Measurements from ENCODE around the gene TAF9. TPM values are rescaled to one million over a fixed set of nuclear protein-coding genes. Genes with fewer than 3 reads are reported as not detected.
"Not testable (repeated sequence)": the region's sequence is repeated elsewhere in the genome, so short reads cannot be mapped to it uniquely, and the experiment has no call there.

TAF9 gene
- total and polyA plus RNA-seq, 7 donors: 33.2 to 77.9 (median 52.8) TPM

DNA sequence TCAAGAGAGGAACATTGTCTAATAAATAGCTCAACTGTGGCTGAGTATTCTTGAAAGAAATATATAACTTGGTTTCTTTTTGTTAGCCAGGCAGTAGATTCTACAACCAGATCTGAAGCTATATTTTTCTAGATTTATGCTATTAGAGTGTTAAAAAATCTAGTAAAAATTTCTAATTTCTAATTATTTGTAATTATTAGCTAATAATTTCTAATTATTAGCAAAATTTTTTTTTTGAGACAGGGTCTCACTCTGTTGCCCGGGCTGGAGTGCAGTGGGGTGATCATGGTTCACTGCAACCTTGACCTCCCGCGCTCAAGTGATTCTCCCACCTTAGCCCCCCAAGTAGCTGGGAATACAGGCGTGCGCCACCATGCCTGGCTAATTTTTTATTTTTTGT is 3.1 kb upstream of the TAF9 start:
- WGBS, 2 donors: 98 to 99% methylated on average over 5 of the region's 5 CpGs
- intact Hi-C loops (cut with DNase I): no loop called here
- peaks cover 0 to 29% (median 0%) of the 10 kb centered on the region in 4 donors for H3K36me3 ChIP-seq
- H3K27me3 ChIP-seq: no peaks in the 10 kb centered on the region
- H3K27ac ChIP-seq: no peak overlapping the region
- TF ChIP-seq, protein P1, sequence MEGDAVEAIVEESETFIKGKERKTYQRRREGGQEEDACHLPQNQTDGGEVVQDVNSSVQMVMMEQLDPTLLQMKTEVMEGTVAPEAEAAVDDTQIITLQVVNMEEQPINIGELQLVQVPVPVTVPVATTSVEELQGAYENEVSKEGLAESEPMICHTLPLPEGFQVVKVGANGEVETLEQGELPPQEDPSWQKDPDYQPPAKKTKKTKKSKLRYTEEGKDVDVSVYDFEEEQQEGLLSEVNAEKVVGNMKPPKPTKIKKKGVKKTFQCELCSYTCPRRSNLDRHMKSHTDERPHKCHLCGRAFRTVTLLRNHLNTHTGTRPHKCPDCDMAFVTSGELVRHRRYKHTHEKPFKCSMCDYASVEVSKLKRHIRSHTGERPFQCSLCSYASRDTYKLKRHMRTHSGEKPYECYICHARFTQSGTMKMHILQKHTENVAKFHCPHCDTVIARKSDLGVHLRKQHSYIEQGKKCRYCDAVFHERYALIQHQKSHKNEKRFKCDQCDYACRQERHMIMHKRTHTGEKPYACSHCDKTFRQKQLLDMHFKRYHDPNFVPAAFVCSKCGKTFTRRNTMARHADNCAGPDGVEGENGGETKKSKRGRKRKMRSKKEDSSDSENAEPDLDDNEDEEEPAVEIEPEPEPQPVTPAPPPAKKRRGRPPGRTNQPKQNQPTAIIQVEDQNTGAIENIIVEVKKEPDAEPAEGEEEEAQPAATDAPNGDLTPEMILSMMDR (IDR thresholded peaks at IDR 0.05): no peak
- TF ChIP-seq EP300 (IDR thresholded peaks at IDR 0.05) (no peak), POLR2AphosphoS5 (IDR thresholded peaks at IDR 0.05) (no peak), POLR2A (IDR thresholded peaks at IDR 0.05) (no peak)
- no peak for DNase-seq
- peaks cover 0 to 34% (median 22%) of the 10 kb centered on the region in 4 donors for H3K4me1 ChIP-seq
- H3K9me3 ChIP-seq: no peaks in the 10 kb centered on the region
- H3K4me3 ChIP-seq: no peak overlapping the region

DNA sequence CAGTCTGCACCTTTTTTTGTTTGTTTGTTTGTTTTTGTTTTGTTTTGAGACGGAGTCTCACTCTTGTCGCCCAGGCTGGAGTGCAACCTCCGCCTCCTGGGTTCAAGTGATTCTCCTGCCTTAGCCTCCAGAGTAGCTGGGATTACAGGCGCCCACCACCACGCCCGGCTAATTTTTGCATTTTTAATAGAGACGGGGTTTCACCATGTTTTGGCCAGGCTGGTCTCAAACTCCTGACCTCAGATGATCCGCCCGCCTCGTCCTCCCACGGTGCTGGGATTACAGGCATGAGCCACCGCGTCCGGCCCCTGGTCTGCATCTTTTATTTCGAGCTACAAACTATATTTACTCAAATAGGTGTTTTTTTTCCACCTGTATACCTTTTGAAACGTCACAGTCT is 1.0 kb upstream of the TAF9 start:
- DNase-seq, H3K27me3 ChIP-seq, H3K9me3 ChIP-seq: not testable (repeated sequence)
- H3K27ac ChIP-seq: peak overlapping the region; percentile 93 to 96 (median 94)
- peak overlapping the region; percentile 67 to 87 (median 78) for H3K4me3 ChIP-seq
- WGBS, 2 donors: 1 to 2% methylated on average over 16 of the region's 16 CpGs
- intact Hi-C loops (cut with DNase I): loop anchor here (2.0 kb wide), 1 partner anchor 276 kb away; the partner anchor contains the start of gene SLC30A5
- peaks cover 0 to 35% (median 22%) of the 10 kb centered on the region in 4 donors for H3K4me1 ChIP-seq
- peaks cover 0 to 29% (median 6%) of the 10 kb centered on the region in 4 donors for H3K36me3 ChIP-seq

DNA sequence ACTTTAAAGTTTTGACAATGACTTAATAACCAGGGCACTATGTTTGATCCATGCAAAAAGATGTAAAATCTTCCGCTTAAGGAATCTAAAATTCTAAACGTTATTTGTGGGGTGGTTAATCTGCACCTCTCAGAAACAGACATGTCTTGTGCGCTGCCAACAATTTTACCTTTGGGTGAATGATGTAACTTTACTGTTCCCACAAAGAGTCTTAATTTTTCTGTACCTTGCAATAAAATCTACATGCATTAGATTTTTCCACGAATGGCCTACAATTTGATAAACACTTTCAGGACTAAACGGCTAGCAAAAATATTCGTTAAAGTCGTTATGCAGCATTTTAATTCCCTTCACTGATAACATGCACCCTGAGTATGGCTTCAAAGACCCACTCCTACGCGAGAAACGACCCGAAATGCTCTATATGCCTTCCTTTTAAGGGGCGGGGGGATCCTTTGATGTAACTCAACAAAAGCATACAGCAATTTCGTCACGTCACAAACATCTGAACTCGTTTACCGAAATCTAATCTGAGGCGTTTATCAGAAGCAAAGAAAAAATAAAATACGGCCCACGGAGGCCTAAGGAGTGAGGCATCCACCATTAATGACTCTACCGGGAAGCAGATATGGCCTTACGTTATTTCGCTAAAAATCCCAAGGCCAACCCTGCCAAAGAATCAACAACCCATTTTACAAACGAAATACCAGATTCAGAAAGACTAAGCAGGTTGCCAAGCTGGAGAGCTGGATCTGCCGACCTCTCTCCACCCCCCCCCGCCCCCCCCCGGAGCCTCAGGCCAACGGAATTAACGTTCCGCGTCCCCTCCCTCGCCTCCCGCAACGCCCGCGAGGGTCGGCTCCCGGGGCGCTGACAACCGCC is 621 bp downstream of the TAF9 start:
- intact Hi-C loops (cut with DNase I): loop anchor here (5.0 to 10.0 kb wide), 2 partner anchors 36 to 324 kb away; partner anchors contain the start of gene CCDC125
- H3K27ac ChIP-seq: peak overlapping the region; percentile 93 to 96 (median 94)
- DNase-seq: no peak
- H3K4me1 ChIP-seq: peaks cover 0 to 35% (median 22%) of the 10 kb centered on the region in 4 donors
- no peaks in the 10 kb centered on the region for H3K27me3 ChIP-seq
- peak overlapping the region; percentile 67 to 87 (median 78) for H3K4me3 ChIP-seq
- H3K9me3 ChIP-seq: no peaks in the 10 kb centered on the region
- WGBS, 2 donors: 1 to 2% methylated on average over 39 of the region's 39 CpGs
- peaks cover 0 to 34% (median 13%) of the 10 kb centered on the region in 4 donors for H3K36me3 ChIP-seq
- TF ChIP-seq, protein P1 (IDR thresholded peaks at IDR 0.05): no peak
- TF ChIP-seq POLR2AphosphoS5 (IDR thresholded peaks at IDR 0.05) (no peak), POLR2A (IDR thresholded peaks at IDR 0.05) (no peak), EP300 (IDR thresholded peaks at IDR 0.05) (no peak)

DNA sequence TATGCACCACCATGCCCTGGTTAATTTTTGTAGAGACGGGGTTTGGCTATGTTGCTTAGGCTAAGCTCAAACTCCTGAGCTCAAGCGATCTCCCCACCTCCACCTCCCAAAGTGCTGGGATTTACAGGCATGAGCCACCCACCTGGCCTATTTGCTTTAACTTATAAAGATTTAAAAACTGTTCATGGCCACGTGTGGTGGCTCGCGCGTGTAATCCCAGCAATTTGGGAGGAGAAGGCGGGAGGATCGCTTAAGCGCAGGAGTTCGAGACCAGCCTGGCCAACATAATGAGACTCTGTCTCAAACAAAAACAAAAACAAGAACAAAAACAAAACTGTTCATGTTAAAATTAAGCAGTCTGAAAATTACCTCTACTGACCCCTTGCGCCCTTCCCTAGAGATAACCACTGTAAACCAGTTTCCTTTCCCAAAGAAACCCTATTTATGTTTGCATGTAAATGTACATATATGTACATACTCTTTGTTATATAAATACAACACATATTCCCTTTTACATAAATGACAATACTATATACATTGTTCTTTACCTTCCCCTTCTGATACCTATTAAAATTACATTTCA is 1.5 kb downstream of the TAF9 start:
- peak overlapping the region in 1 of 4 donors; percentile 87 for H3K4me3 ChIP-seq
- DNase-seq: no peak
- WGBS, 2 donors: 90 to 93% methylated on average over 11 of the region's 11 CpGs
- TF ChIP-seq EP300 (IDR thresholded peaks at IDR 0.05) (no peak), POLR2A (IDR thresholded peaks at IDR 0.05) (no peak), POLR2AphosphoS5 (IDR thresholded peaks at IDR 0.05) (no peak)
- TF ChIP-seq, protein P1 (IDR thresholded peaks at IDR 0.05): no peak
- H3K27me3 ChIP-seq: no peaks in the 10 kb centered on the region
- no peaks in the 10 kb centered on the region for H3K9me3 ChIP-seq
- H3K4me1 ChIP-seq: peaks cover 0 to 35% (median 22%) of the 10 kb centered on the region in 4 donors
- peak overlapping the region in 1 of 4 donors; percentile 93 for H3K27ac ChIP-seq
- intact Hi-C loops (cut with DNase I): loop anchor here (5.0 to 10.0 kb wide), 2 partner anchors 35 to 323 kb away; partner anchors contain the start of gene CCDC125
- peaks cover 0 to 44% (median 13%) of the 10 kb centered on the region in 4 donors for H3K36me3 ChIP-seq

DNA sequence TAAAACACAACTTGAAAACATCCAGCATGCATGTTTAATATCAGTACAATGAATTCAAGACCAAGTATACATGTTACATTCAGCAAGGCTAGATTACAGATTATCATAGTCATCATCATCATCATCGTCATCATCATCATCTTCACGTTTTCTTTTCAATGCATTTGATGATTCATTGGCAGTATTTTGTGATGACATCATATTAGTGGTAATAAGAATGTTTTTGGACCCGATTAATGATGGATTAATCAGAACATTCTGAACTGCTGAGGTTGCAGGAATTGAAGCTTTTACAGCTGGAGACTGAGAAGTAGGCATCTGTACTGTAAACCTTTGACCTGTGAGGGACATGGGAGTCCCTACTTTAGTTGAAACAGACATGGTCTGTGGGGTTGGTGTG is 4.5 kb downstream of the TAF9 start:
- peaks cover 0 to 51% (median 13%) of the 10 kb centered on the region in 4 donors for H3K36me3 ChIP-seq
- no peak for DNase-seq
- TF ChIP-seq, protein P1 (IDR thresholded peaks at IDR 0.05): no peak
- TF ChIP-seq POLR2AphosphoS5 (IDR thresholded peaks at IDR 0.05): no peak
- no peak overlapping the region for H3K27ac ChIP-seq
- no peaks in the 10 kb centered on the region for H3K27me3 ChIP-seq
- no peaks in the 10 kb centered on the region for H3K9me3 ChIP-seq
- intact Hi-C loops (cut with DNase I): loop anchor here (5.0 to 10.0 kb wide), 2 partner anchors 33 to 320 kb away; partner anchors contain the start of gene CCDC125
- H3K4me1 ChIP-seq: peaks cover 0 to 14% (median 12%) of the 10 kb centered on the region in 4 donors
- WGBS, 2 donors: 71 to 81% methylated on average over 3 of the region's 3 CpGs
- H3K4me3 ChIP-seq: no peak overlapping the region
